Measurements from ENCODE around the gene THY1. TPM values are rescaled to one million over a fixed set of nuclear protein-coding genes. Genes with fewer than 3 reads are reported as not detected.

THY1 gene
- total and polyA plus RNA-seq, 2 of the 8 experiments (the other 6 are each of a cell fraction or from before 2014, with no cell fraction given), result 286 to 2,479 TPM

- TF ChIP-seq GABPA (IDR thresholded peaks at IDR 0.05; ENCODE audit: borderline replicate concordance, insufficient read depth, low read length), result no peak
- no peak for TF ChIP-seq BCL11A (IDR thresholded peaks at IDR 0.05; ENCODE audit: low read depth in 2 of 2, low read length in 2 of 2)
- TF ChIP-seq TCF12 (IDR thresholded peaks at IDR 0.05; ENCODE audit: low read depth, low read length), result no peak
- no peak for TF ChIP-seq CBX5 (IDR thresholded peaks at IDR 0.05; ENCODE audit: low read depth, low read length)
- TF ChIP-seq TAF7 (optimal IDR thresholded peaks at IDR 0.05; ENCODE audit: borderline replicate concordance, low read depth, low read length), result no peak
- no peak for TF ChIP-seq JUND (IDR thresholded peaks at IDR 0.05; ENCODE audit: low read length)
- no peak for TF ChIP-seq TEAD4 (IDR thresholded peaks at IDR 0.05; ENCODE audit: low read depth, low read length)
- TF ChIP-seq FOSL1 (IDR thresholded peaks at IDR 0.05; ENCODE audit: insufficient read depth, low read depth, low read length), result no peak
- no peak for TF ChIP-seq RAD21 (IDR thresholded peaks at IDR 0.05 in 1 of 2, conservative IDR thresholded peaks at IDR 0.05 in 1 of 2; ENCODE audit: low read depth in 2 of 2, low read length in 2 of 2)
- TF ChIP-seq POLR2A (IDR thresholded peaks at IDR 0.05; ENCODE audit: control extremely low read depth in 1 of 2, low read depth in 2 of 2, low read length in 2 of 2), result no peak
- no peak for TF ChIP-seq CHD1 (IDR thresholded peaks at IDR 0.05; ENCODE audit: low read depth, low read length)
- no peak for TF ChIP-seq SIRT6 (IDR thresholded peaks at IDR 0.05; ENCODE audit: low read length)
These were observed 53.6 kb downstream of the THY1 start (continued) for GRCh38 chr11:119369132-119369925.
